PFSK-1 (cell line): ENCODE measurements around the gene EGFL7. TPM values are rescaled to one million over a fixed set of nuclear protein-coding genes. Genes with fewer than 3 reads are reported as not detected.
A peak's percentile ranks its signal among the peaks of the same experiment; 100 is the strongest.

Source experiments
- FOXP2 ChIP-seq: optimal IDR thresholded peaks from 2 replicates; pipeline ENCODE3; 2011; ENCODE audit warnings: borderline replicate concordance, control low read depth, inconsistent platforms; ENCODE audit not compliant: insufficient read depth; ENCODE audit errors: extremely low read length, extremely low read depth
- POLR2AphosphoS5 ChIP-seq: IDR thresholded peaks from 2 replicates; pipeline ENCODE4 v1.6.1; 2012; ENCODE audit warnings: low read depth, mild to moderate bottlenecking, control low read depth, low read length, moderate library complexity
- SIN3A ChIP-seq: IDR thresholded peaks from 2 replicates; pipeline ENCODE4 v1.6.1; 2012; ENCODE audit warnings: mild to moderate bottlenecking, low read length, moderate library complexity, borderline replicate concordance; ENCODE audit not compliant: insufficient read depth
- TAF1 ChIP-seq: IDR thresholded peaks from 2 replicates; pipeline ENCODE4 v1.6.1; 2012; ENCODE audit warnings: low read length, control low read depth, borderline replicate concordance; ENCODE audit not compliant: insufficient read depth
- polyA plus RNA-seq: library from polyadenylated mRNA; unstranded; fragments of >200 nt; gene quantifications from one replicate; pipeline ENCODE4 v1.2.1, GENCODE V29; 2012; ENCODE audit warnings: low read depth, missing spikeins; ENCODE audit not compliant: insufficient read length
- TF ChIP-seq, protein P1 (sequence below), 2 experiments: IDR thresholded peaks; 2 replicates each; pipeline versions ENCODE4 v1.6.1 to v1.8.0; 2011 to 2012; ENCODE audit warnings: low read depth in 2 of 2, low read length in 2 of 2, control low read depth in 1 of 2, inconsistent platforms in 1 of 2, mild to moderate bottlenecking in 1 of 2, moderate library complexity in 1 of 2; ENCODE audit not compliant: insufficient read depth in 1 of 2

EGFL7 gene
- polyA plus RNA-seq, result 294 TPM

DNA sequence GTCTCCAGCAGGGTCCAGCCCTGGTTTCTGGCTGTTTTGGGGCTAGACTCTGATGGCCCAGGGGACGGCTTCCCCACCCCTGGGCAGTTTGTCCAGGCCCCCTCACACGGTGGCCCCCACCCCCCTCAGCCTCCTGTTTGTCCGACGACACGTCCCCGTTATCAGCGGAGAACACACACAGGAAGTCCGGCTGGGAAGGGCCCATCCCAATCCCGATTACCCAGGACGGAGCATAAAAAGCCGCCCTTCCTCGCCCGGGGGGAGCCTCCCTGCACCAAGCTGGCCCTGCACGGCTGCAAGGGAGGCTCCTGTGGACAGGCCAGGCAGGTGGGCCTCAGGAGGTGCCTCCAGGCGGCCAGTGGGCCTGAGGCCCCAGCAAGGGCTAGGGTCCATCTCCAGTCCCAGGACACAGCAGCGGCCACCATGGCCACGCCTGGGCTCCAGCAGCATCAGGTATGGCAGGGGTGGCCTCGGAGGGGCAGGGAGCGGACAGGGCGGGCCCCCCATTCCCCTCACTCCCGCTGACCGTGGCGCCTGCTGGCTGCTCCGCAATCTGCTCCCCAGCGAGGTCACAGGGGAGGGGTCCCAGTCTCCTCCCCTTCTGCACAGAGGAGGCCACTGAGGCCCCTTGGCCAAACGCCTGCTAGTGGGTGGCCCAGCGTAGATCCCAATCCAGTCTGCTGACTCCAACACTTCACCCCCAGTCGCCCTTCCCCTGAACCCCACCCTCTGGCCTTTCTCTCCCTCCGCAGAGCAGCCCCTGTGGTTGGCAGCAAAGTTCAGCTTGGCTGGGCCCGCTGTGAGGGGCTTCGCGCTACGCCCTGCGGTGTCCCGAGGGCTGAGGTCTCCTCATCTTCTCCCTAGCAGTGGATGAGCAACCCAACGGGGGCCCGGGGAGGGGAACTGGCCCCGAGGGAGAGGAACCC, at the start of gene EGFL7:
EGFL7 (plus strand) TSS at position 261 of the 926 bp plus-strand sequence. CDS start 5,367 bp downstream, outside the sequence.
- TF ChIP-seq TAF1 (no peak), FOXP2 (no peak)
- TF ChIP-seq, protein P1, sequence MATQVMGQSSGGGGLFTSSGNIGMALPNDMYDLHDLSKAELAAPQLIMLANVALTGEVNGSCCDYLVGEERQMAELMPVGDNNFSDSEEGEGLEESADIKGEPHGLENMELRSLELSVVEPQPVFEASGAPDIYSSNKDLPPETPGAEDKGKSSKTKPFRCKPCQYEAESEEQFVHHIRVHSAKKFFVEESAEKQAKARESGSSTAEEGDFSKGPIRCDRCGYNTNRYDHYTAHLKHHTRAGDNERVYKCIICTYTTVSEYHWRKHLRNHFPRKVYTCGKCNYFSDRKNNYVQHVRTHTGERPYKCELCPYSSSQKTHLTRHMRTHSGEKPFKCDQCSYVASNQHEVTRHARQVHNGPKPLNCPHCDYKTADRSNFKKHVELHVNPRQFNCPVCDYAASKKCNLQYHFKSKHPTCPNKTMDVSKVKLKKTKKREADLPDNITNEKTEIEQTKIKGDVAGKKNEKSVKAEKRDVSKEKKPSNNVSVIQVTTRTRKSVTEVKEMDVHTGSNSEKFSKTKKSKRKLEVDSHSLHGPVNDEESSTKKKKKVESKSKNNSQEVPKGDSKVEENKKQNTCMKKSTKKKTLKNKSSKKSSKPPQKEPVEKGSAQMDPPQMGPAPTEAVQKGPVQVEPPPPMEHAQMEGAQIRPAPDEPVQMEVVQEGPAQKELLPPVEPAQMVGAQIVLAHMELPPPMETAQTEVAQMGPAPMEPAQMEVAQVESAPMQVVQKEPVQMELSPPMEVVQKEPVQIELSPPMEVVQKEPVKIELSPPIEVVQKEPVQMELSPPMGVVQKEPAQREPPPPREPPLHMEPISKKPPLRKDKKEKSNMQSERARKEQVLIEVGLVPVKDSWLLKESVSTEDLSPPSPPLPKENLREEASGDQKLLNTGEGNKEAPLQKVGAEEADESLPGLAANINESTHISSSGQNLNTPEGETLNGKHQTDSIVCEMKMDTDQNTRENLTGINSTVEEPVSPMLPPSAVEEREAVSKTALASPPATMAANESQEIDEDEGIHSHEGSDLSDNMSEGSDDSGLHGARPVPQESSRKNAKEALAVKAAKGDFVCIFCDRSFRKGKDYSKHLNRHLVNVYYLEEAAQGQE (IDR thresholded peaks at IDR 0.05; ENCODE audit: insufficient read depth in 1 of 2, low read depth in 2 of 2, low read length in 2 of 2), result no peak

DNA sequence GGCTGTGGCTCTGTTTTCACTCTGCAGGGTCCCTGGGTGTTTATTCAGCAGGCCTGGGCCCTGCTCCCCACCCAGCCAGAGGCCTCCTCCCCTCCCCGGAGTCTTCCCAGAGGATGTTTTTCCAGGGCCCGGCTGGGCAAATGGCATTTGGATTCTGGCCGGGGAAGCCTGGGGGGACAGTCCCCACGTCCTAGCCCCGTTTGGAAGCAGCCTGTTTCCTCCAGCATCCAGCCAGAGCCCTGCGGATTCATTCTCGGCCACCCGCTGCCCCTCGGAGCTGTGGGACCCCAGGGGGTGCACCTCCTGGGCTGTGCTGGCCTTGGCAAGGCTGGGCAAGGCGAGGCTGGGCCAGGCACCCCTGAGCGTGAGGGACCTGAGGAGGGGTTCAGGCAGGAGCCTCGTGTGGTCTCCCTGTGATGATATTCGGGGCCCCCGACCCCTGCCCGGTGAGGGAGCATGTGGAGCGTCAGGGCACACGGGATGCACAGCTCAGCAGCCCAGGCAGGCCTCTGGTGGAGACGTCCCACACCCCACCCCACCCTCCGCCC, 48.8 kb upstream of the EGFL7 start:
- no peak for TF ChIP-seq TAF1
- no peak for TF ChIP-seq POLR2AphosphoS5
- TF ChIP-seq FOXP2, result no peak
- TF ChIP-seq, protein P1 (IDR thresholded peaks at IDR 0.05; ENCODE audit: insufficient read depth in 1 of 2, low read depth in 2 of 2, low read length in 2 of 2), result no peak
- TF ChIP-seq SIN3A, result no peak

DNA sequence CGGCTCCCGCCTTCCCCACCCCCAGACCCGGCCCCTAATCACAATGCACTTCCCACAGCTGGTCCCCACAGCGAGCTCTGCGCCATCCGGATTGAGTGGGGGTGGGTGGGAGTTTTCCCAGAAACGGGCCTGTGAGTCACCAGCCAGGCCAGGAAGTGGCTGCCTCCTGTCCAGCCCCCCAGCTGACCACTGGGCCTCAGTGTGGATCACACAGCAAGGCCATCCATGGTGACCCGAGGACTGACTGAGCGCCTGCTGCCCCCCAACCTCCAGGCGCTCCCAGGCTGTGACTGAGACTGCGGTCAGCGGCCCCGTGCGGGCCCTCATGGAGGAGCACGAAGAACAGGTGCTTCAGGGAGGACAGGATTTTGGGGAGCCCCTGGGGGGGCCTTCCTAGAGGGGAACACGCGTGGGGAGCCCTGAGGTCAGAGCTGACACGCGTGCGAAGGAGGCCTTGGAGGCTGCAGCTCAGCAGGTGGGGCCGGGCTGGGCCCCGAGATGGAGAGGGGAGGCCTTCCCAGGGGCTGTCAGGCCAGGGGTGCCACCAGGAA, 48.3 kb upstream of the EGFL7 start:
- TF ChIP-seq FOXP2 (no peak), SIN3A (peak; percentile 60; the same call in 1 of the 2 replicates), TAF1 (peak; percentile 47; the same call in 1 of the 2 replicates), POLR2AphosphoS5 (peak; percentile 71)
- TF ChIP-seq, protein P1 (IDR thresholded peaks at IDR 0.05; ENCODE audit: insufficient read depth in 1 of 2, low read depth in 2 of 2, low read length in 2 of 2), result peak in 1 of 2 experiments; percentile 72; a peak in 2 of 4 replicates

DNA sequence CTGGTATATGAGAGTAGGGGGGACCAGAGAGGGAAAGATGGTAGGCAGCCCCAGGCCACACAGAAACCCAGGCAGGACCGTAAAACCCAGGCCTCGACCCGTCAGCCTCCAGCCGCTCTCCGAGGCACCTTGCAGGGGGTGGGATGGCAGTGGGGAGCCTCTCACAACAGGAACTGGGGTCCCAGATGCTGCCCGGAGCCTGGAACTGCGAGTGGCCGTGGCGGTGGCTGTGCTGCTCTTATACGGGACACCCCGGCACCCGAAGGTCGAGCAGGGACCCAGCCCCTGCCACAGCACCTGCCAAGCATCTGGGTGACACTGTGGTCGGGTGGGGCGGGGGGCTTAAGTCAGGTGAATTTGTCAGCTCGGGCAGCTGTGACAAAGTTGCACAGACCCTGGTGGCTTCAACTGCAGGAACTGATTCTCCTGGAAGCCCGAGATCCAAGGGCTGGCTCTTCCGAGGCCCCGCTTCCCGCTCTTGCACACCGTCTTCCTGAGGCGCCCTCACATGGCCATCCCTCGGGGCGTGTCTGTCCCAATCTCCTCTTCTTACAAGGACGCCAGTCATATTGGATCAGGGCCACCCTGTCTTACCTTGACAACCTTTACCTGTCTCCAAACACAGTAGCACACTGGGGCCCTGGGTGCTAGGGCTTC, 47.6 kb upstream of the EGFL7 start:
- TF ChIP-seq POLR2AphosphoS5, result no peak
- TF ChIP-seq TAF1, result no peak
- TF ChIP-seq, protein P1 (IDR thresholded peaks at IDR 0.05; ENCODE audit: insufficient read depth in 1 of 2, low read depth in 2 of 2, low read length in 2 of 2), result no peak
- TF ChIP-seq SIN3A, result no peak
- no peak for TF ChIP-seq FOXP2
